Measurements from ENCODE around the gene EBF3.

Gene EBF3

DNA sequence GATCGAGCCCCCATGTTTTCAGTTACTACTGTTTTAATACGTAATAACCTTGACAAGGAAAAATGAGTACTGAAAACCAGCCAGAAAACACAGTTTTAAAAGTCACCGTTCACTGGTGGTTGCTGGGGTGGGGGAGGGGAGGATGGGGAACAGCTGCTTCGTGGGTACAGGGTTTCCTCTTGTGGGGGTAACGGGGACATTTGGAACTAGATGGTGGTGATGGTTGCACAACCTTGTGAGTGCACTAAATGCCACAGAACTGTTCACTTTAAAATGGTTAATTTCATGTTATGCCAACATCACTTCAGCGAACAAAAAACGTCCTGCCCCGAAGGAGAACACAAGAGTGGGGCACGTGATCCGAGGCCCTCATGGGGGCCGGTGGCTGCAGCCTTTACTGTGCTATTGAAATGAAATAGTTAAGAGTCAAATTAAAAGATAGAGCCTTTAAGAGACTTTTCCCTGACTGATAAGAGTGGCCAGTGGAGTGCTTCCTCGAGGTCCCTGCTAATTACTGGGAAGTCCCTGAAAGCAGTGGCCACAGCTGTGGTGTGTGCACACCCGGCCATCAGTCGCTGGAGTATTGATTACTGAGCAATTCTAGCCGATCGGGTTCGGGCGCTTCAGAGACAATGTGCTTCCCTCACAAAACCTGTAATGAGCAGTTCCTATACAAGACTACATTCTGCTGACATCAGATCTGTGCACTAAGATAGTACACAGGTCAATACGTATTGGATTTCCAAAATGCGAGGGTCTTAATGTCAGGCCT lies 80.3 kb downstream of the EBF3 start:
- Histone ChIP-seq H3K18ac (ENCODE audit: low read depth in 1 of 2, low read length in 2 of 2) (no peak overlapping the region), H3K4me2 (ENCODE audit: low read length, poor library complexity, severe bottlenecking) (no peak overlapping the region), H3K9ac (ENCODE audit: low read length) (peak overlapping the region; percentile 11), H2AFZ (ENCODE audit: low read depth, low read length) (no peak overlapping the region), H3K4ac (ENCODE audit: low read depth in 1 of 2, low read length in 2 of 2) (no peak overlapping the region), H2BK12ac (ENCODE audit: low read length in 2 of 2) (no peak overlapping the region), H3K27ac (ENCODE audit: low read length, poor library complexity, severe bottlenecking) (no peak overlapping the region), H3K4me1 (ENCODE audit: control insufficient read depth, insufficient read depth, low read depth, low read length) (peaks cover 2% of the 10 kb centered on the region), H3K79me1 (replicated peaks; ENCODE audit: low read length, poor library complexity, severe bottlenecking) (no peaks in the 10 kb centered on the region), H3K4me3 (ENCODE audit: insufficient read depth in 1 of 2, low read depth in 1 of 2, low read length in 2 of 2) (no peak overlapping the region), H3K36me3 (ENCODE audit: control insufficient read depth in 1 of 2, insufficient read depth in 2 of 2, low read depth in 1 of 2, low read length in 2 of 2) (peaks cover 0 to 55% of the 10 kb centered on the region in 2 experiments), H4K91ac (ENCODE audit: low read length) (no peak overlapping the region), H2AK5ac (ENCODE audit: low read length, severe bottlenecking) (no peak overlapping the region), H3K14ac (ENCODE audit: low read length in 2 of 2) (no peak overlapping the region), H3K23ac (ENCODE audit: low read length in 2 of 2) (no peak overlapping the region), H2BK5ac (ENCODE audit: low read depth, low read length, poor library complexity, severe bottlenecking) (no peak overlapping the region), H2BK15ac (ENCODE audit: low read depth, poor library complexity, severe bottlenecking) (no peak overlapping the region), H2BK120ac (ENCODE audit: low read depth, low read length) (no peak overlapping the region), H3K27me3 (ENCODE audit: control insufficient read depth in 1 of 2, insufficient read depth in 1 of 2, low read length in 2 of 2) (no peaks in the 10 kb centered on the region), H4K8ac (ENCODE audit: low read length) (no peak overlapping the region), H3K9me3 (ENCODE audit: control insufficient read depth, low read length) (no peaks in the 10 kb centered on the region)
- 92% methylated on average over 20 of the region's 20 CpGs for WGBS
- DNase-seq: no peak

DNA sequence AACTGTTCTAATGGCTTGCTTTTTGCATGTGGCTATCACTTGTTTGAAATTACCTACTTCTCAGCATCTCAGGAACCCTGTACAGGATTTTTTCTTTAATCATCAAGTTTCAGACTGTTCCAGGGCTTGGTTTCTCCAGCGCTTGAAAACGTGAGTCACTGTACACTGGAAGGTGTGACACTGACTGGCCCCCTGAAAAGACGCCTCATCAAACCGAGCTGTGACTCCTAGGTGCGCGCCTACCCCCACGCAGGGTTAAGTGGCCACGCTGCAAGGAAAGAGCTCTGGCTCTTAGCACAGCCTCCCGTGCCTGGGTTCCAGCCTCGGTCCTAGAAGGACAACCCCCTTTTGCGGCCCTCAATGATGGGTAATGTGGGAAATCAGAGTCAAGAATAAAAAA lies 81.0 kb downstream of the EBF3 start:
- no peak overlapping the region for H2BK15ac ChIP-seq (ENCODE audit: low read depth, poor library complexity, severe bottlenecking)
- no peak overlapping the region for H3K14ac ChIP-seq (ENCODE audit: low read length in 2 of 2)
- WGBS: 88% methylated on average over 11 of the region's 11 CpGs
- no peak overlapping the region for H3K4me2 ChIP-seq (ENCODE audit: low read length, poor library complexity, severe bottlenecking)
- H3K9me3 ChIP-seq (ENCODE audit: control insufficient read depth, low read length): no peaks in the 10 kb centered on the region
- peaks cover 0 to 51% of the 10 kb centered on the region in 2 experiments for H3K36me3 ChIP-seq (ENCODE audit: control insufficient read depth in 1 of 2, insufficient read depth in 2 of 2, low read depth in 1 of 2, low read length in 2 of 2)
- DNase-seq: no peak
- H2BK120ac ChIP-seq (ENCODE audit: low read depth, low read length): no peak overlapping the region
- no peaks in the 10 kb centered on the region for H3K27me3 ChIP-seq (ENCODE audit: control insufficient read depth in 1 of 2, insufficient read depth in 1 of 2, low read length in 2 of 2)
- H3K4ac ChIP-seq (ENCODE audit: low read depth in 1 of 2, low read length in 2 of 2): no peak overlapping the region
- no peak overlapping the region for H4K91ac ChIP-seq (ENCODE audit: low read length)
- H3K27ac ChIP-seq (ENCODE audit: low read length, poor library complexity, severe bottlenecking): no peak overlapping the region
- H2BK12ac ChIP-seq (ENCODE audit: low read length in 2 of 2): no peak overlapping the region
- H4K8ac ChIP-seq (ENCODE audit: low read length): no peak overlapping the region
- no peak overlapping the region for H2AFZ ChIP-seq (ENCODE audit: low read depth, low read length)
- no peak overlapping the region for H3K23ac ChIP-seq (ENCODE audit: low read length in 2 of 2)
- no peak overlapping the region for H2AK5ac ChIP-seq (ENCODE audit: low read length, severe bottlenecking)
- peaks cover 2% of the 10 kb centered on the region for H3K4me1 ChIP-seq (ENCODE audit: control insufficient read depth, insufficient read depth, low read depth, low read length)
- H3K9ac ChIP-seq (ENCODE audit: low read length): peak overlapping the region; percentile 6
- no peak overlapping the region for H3K18ac ChIP-seq (ENCODE audit: low read depth in 1 of 2, low read length in 2 of 2)
- H3K79me1 ChIP-seq (replicated peaks; ENCODE audit: low read length, poor library complexity, severe bottlenecking): no peaks in the 10 kb centered on the region
- H3K4me3 ChIP-seq (ENCODE audit: insufficient read depth in 1 of 2, low read depth in 1 of 2, low read length in 2 of 2): no peak overlapping the region
- no peak overlapping the region for H2BK5ac ChIP-seq (ENCODE audit: low read depth, low read length, poor library complexity, severe bottlenecking)

DNA sequence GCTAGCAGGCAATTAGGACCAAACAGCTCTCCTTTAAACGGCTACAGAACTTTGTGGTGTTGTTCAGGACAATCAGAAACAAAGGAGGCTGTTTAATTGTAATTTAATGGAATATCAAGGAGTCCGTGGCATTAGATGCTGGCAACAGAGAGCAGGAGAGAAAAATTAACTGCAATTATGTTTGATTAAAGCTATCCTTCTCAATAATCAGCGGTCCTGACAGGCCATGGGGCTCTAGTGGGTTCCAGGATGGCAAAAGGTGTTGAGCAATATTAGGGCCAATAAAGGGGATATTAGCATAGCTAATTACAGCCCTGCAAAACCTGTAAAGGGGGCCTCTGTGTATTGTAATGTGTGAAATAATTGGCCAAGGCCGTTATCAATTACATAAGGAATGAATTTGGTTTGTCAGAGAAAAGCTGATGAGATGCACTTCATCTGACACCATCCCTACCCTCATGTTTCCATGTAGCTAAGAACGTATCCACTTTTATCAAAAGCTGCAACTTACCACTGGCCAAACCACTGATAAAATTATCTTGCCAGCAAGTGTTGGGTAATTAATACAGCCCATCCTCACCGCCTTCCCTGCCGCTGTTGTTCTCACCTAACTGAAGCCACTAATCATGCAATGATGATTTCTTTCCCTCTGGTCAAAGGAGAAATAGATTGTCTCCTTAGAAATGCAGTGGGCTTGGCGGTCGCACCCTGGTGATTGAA lies 81.6 kb downstream of the EBF3 start:
- no peaks in the 10 kb centered on the region for H3K79me1 ChIP-seq (replicated peaks; ENCODE audit: low read length, poor library complexity, severe bottlenecking)
- no peak overlapping the region for H3K18ac ChIP-seq (ENCODE audit: low read depth in 1 of 2, low read length in 2 of 2)
- peaks cover 0 to 50% of the 10 kb centered on the region in 2 experiments for H3K36me3 ChIP-seq (ENCODE audit: control insufficient read depth in 1 of 2, insufficient read depth in 2 of 2, low read depth in 1 of 2, low read length in 2 of 2)
- H3K14ac ChIP-seq (ENCODE audit: low read length in 2 of 2): no peak overlapping the region
- H3K4ac ChIP-seq (ENCODE audit: low read depth in 1 of 2, low read length in 2 of 2): no peak overlapping the region
- H3K9me3 ChIP-seq (ENCODE audit: control insufficient read depth, low read length): no peaks in the 10 kb centered on the region
- H2BK5ac ChIP-seq (ENCODE audit: low read depth, low read length, poor library complexity, severe bottlenecking): no peak overlapping the region
- no peak overlapping the region for H2BK12ac ChIP-seq (ENCODE audit: low read length in 2 of 2)
- no peak overlapping the region for H2BK120ac ChIP-seq (ENCODE audit: low read depth, low read length)
- no peak overlapping the region for H3K23ac ChIP-seq (ENCODE audit: low read length in 2 of 2)
- no peak overlapping the region for H4K91ac ChIP-seq (ENCODE audit: low read length)
- H2BK15ac ChIP-seq (ENCODE audit: low read depth, poor library complexity, severe bottlenecking): no peak overlapping the region
- no peak overlapping the region for H2AFZ ChIP-seq (ENCODE audit: low read depth, low read length)
- 84% methylated on average over 7 of the region's 9 CpGs for WGBS
- DNase-seq: no peak
- no peaks in the 10 kb centered on the region for H3K27me3 ChIP-seq (ENCODE audit: control insufficient read depth in 1 of 2, insufficient read depth in 1 of 2, low read length in 2 of 2)
- peak overlapping the region; percentile 6 for H3K9ac ChIP-seq (ENCODE audit: low read length)
- H3K4me1 ChIP-seq (ENCODE audit: control insufficient read depth, insufficient read depth, low read depth, low read length): peaks cover 2% of the 10 kb centered on the region
- no peak overlapping the region for H4K8ac ChIP-seq (ENCODE audit: low read length)
- H3K4me3 ChIP-seq (ENCODE audit: insufficient read depth in 1 of 2, low read depth in 1 of 2, low read length in 2 of 2): no peak overlapping the region
- no peak overlapping the region for H2AK5ac ChIP-seq (ENCODE audit: low read length, severe bottlenecking)
- H3K4me2 ChIP-seq (ENCODE audit: low read length, poor library complexity, severe bottlenecking): no peak overlapping the region
- H3K27ac ChIP-seq (ENCODE audit: low read length, poor library complexity, severe bottlenecking): no peak overlapping the region

DNA sequence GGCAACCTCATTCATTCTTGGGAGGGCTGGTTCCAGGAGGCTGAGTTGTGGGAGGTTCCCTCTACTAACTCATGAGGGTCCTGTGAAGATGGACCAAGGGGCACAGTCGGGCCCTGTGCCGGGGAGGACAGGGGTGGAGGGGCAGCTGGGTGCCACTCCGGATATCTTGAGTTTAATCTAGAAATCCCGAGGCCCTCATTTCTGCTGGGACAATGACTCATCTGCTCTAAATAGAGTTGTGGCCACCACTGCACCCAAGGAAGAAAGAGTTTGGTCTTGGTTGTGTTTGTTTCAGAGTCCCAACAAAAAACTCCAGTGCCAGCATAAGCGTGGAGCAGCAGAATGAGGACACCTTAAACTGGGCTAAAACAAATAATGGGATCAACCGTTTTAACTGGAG lies 82.4 kb downstream of the EBF3 start:
- H3K4ac ChIP-seq (ENCODE audit: low read depth in 1 of 2, low read length in 2 of 2): no peak overlapping the region
- no peaks in the 10 kb centered on the region for H3K9me3 ChIP-seq (ENCODE audit: control insufficient read depth, low read length)
- H3K4me1 ChIP-seq (ENCODE audit: control insufficient read depth, insufficient read depth, low read depth, low read length): peaks cover 2% of the 10 kb centered on the region
- no peak overlapping the region for H2AK5ac ChIP-seq (ENCODE audit: low read length, severe bottlenecking)
- peaks cover 0 to 50% of the 10 kb centered on the region in 2 experiments for H3K36me3 ChIP-seq (ENCODE audit: control insufficient read depth in 1 of 2, insufficient read depth in 2 of 2, low read depth in 1 of 2, low read length in 2 of 2)
- H3K27me3 ChIP-seq (ENCODE audit: control insufficient read depth in 1 of 2, insufficient read depth in 1 of 2, low read length in 2 of 2): no peaks in the 10 kb centered on the region
- no peak overlapping the region for H2BK12ac ChIP-seq (ENCODE audit: low read length in 2 of 2)
- H3K18ac ChIP-seq (ENCODE audit: low read depth in 1 of 2, low read length in 2 of 2): no peak overlapping the region
- WGBS: 85% methylated on average over 6 of the region's 6 CpGs
- H4K8ac ChIP-seq (ENCODE audit: low read length): no peak overlapping the region
- H3K9ac ChIP-seq (ENCODE audit: low read length): no peak overlapping the region
- no peak overlapping the region for H4K91ac ChIP-seq (ENCODE audit: low read length)
- no peak overlapping the region for H3K4me3 ChIP-seq (ENCODE audit: insufficient read depth in 1 of 2, low read depth in 1 of 2, low read length in 2 of 2)
- H3K14ac ChIP-seq (ENCODE audit: low read length in 2 of 2): no peak overlapping the region
- H2BK120ac ChIP-seq (ENCODE audit: low read depth, low read length): no peak overlapping the region
- H3K79me1 ChIP-seq (replicated peaks; ENCODE audit: low read length, poor library complexity, severe bottlenecking): no peaks in the 10 kb centered on the region
- H2BK5ac ChIP-seq (ENCODE audit: low read depth, low read length, poor library complexity, severe bottlenecking): no peak overlapping the region
- no peak overlapping the region for H3K4me2 ChIP-seq (ENCODE audit: low read length, poor library complexity, severe bottlenecking)
- H3K27ac ChIP-seq (ENCODE audit: low read length, poor library complexity, severe bottlenecking): no peak overlapping the region
- DNase-seq: no peak
- no peak overlapping the region for H3K23ac ChIP-seq (ENCODE audit: low read length in 2 of 2)
- no peak overlapping the region for H2AFZ ChIP-seq (ENCODE audit: low read depth, low read length)
- H2BK15ac ChIP-seq (ENCODE audit: low read depth, poor library complexity, severe bottlenecking): no peak overlapping the region
